Activated T-cell treated with anti-CD3 and anti-CD28 coated beads, Interleukin-2, amount 50 U/mL, for 4 hours (primary cell): ENCODE data around the gene UBTD1. TPM values are rescaled to one million over a fixed set of nuclear protein-coding genes. Genes with fewer than 3 reads are reported as not detected.

Experiments
- ATAC-seq, 2 donors: fragments of 200-7000 bp; cut with Tn5 transposase; one replicate each; pipeline ENCODE4 v1.10.0; 2021
- DNase-seq: peaks from one replicate; pipeline ENCODE4 v3.0.0-alpha.2; 2020
- H3K27me3 Mint-ChIP-seq: one replicate; pipeline ENCODE4 v1.8.0; 2021; ENCODE audit warnings: low read depth, mixed read lengths
- H3K36me3 Mint-ChIP-seq: one replicate; pipeline ENCODE4 v1.8.0; 2022; ENCODE audit warnings: mixed read lengths; ENCODE audit not compliant: insufficient read depth
- H3K4me1 Mint-ChIP-seq: one replicate; pipeline ENCODE4 v1.8.0; 2021; ENCODE audit warnings: low read depth, mixed read lengths
- H3K4me3 Mint-ChIP-seq: one replicate; pipeline ENCODE4 v1.8.0; 2021; ENCODE audit warnings: mild to moderate bottlenecking, moderate library complexity, mixed read lengths
- H3K9me3 Mint-ChIP-seq: one replicate; pipeline ENCODE4 v1.8.0; 2021; ENCODE audit warnings: mixed read lengths
- total RNA-seq, 3 donors: library from RNA; stranded (reverse); gene quantifications; one replicate each; pipeline ENCODE4 v1.2.1, GENCODE V29; 2021

UBTD1 gene
- total RNA-seq, 3 donors from 2014 or later = 2.0 to 3.0 (median 2.8) TPM

DNA sequence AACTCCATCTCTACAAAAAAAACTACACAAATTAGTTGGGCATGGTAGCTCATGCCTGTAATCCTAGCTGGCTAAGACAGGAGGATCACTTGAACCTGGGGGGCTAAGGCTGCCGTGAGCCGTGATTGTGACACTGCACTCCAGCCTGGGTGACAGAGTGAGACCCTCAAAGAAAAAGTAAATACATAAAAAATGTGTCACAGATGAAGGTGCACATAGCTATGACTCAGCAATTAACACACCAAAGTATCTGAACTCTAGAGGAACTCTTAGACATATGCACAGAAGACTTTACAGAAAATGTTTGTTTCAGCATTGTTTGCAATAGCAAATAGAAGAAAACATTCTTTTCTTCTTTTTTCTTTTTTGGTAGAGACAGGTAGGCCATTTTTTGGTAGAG, 99.1 kb downstream of the UBTD1 start:
- H3K36me3 Mint-ChIP-seq = no peaks in the 10 kb centered on the region
- no peaks in the 10 kb centered on the region for H3K27me3 Mint-ChIP-seq
- no peaks in the 10 kb centered on the region for H3K9me3 Mint-ChIP-seq
- no peak overlapping the region for H3K4me3 Mint-ChIP-seq
- no peak for ATAC-seq
- DNase-seq = no peak
- no peaks in the 10 kb centered on the region for H3K4me1 Mint-ChIP-seq

DNA sequence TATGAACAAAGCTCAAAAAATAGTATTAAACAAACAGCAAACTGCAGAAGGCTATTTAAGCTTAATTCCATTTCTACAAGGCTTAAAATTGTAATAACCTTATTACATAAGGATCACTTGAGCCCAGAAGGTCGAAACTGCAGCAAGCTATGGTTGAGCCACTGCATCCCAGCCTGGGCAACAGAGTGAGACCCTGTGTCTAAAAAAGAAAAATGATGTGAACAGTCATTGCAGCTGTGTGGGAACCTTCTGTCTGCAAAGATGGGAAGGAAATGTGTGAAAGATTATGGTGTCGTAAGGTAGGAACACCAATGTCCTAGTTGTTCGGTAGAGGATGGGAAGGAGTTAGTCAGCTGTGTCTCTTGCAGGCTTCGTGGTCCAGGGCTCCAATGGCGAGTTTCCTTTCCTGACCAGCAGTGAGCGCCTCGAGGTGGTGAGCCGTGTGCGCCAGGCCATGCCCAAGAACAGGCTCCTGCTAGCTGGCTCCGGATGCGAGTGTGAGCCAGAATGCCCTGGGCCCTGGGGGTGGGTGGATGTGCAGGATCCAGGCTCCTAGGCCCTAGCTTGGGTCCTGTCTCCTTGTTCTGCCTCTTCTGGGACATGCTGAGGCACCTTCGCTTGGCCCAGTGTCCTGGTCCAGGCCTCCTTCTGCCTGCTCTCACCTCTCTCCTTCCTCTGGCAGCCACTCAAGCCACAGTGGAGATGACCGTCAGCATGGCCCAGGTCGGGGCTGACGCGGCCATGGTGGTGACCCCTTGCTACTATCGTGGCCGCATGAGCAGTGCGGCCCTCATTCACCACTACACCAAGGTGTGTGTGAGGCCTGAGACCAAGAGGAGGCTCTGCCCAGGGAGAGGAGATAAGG, 99.9 kb downstream of the UBTD1 start:
- Mint-ChIP-seq H3K4me1 (no peaks in the 10 kb centered on the region), H3K4me3 (no peak overlapping the region), H3K36me3 (no peaks in the 10 kb centered on the region), H3K9me3 (no peaks in the 10 kb centered on the region), H3K27me3 (no peaks in the 10 kb centered on the region)
- DNase-seq (no peak), ATAC-seq (no peak)

GRCh38 chr10:97599272-97599619, 100.5 kb downstream of the UBTD1 start:
- no peaks in the 10 kb centered on the region for H3K9me3 Mint-ChIP-seq
- DNase-seq = no peak
- H3K4me3 Mint-ChIP-seq = no peak overlapping the region
- no peaks in the 10 kb centered on the region for H3K27me3 Mint-ChIP-seq
- ATAC-seq = no peak
- no peaks in the 10 kb centered on the region for H3K4me1 Mint-ChIP-seq
- H3K36me3 Mint-ChIP-seq = no peaks in the 10 kb centered on the region

- H3K4me3 Mint-ChIP-seq = no peak overlapping the region
- no peak for ATAC-seq
- no peaks in the 10 kb centered on the region for H3K27me3 Mint-ChIP-seq
These were observed 101.9 kb downstream of the UBTD1 start for GRCh38 chr10:97600616-97601015.

DNA sequence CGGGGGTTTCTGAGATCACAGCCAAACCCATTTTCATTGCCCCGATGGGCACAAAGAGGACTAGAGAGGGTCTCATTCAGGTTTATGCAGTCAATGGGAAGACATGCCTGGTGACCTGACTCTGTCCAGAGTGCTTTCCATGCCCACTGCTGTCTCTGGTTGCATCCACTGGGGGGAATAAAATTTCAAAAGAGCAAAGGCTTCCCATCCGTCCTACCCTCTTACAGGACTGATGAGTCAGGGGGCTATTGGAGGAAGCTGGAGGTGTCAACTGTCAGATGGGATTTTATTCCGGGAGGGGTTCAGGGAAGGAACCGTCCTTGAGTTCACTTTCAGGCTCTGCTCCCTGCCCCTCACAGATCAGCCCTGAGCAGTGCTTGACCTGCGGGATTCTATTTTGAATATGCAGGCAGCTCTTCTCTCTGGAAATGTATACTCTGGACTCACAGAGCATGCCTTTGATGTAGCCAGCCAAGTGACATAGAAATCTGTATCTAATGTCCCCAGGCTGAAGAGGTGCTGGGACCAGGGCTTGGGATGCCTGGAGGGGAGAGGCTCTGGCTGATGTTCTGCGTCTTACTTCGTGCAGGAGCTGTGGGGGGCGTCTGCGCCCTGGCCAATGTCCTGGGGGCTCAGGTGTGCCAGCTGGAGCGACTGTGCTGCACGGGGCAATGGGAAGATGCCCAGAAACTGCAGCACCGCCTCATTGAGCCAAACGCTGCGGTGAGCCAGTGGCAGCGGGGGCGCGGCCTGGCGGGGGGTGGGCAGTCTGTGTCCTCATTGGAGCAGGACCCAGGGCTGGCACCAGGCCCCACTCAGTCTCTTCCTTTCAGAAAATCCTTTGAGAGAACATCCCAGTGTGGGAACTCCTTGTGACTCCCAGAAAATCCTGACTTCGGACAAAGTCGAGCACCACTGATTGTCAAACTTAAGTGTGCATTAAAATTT, 102.8 kb downstream of the UBTD1 start:
- ATAC-seq (no peak), DNase-seq (no peak)
- no peak overlapping the region for H3K4me3 Mint-ChIP-seq
- no peaks in the 10 kb centered on the region for H3K36me3 Mint-ChIP-seq
- H3K4me1 Mint-ChIP-seq = no peaks in the 10 kb centered on the region
- H3K9me3 Mint-ChIP-seq = no peaks in the 10 kb centered on the region
- no peaks in the 10 kb centered on the region for H3K27me3 Mint-ChIP-seq

More at GRCh38 chr10:97600616-97601015, 101.9 kb downstream of the UBTD1 start:
- DNase-seq = no peak
- no peaks in the 10 kb centered on the region for H3K4me1 Mint-ChIP-seq
- H3K36me3 Mint-ChIP-seq = no peaks in the 10 kb centered on the region
- H3K9me3 Mint-ChIP-seq = no peaks in the 10 kb centered on the region

- no peak for DNase-seq
- H3K4me3 Mint-ChIP-seq = no peak overlapping the region
- ATAC-seq = no peak
- H3K27me3 Mint-ChIP-seq = no peaks in the 10 kb centered on the region
- no peaks in the 10 kb centered on the region for H3K9me3 Mint-ChIP-seq
- H3K4me1 Mint-ChIP-seq = no peaks in the 10 kb centered on the region
- no peaks in the 10 kb centered on the region for H3K36me3 Mint-ChIP-seq
These were observed 108.4 kb downstream of the UBTD1 start for GRCh38 chr10:97607095-97607636.

DNA sequence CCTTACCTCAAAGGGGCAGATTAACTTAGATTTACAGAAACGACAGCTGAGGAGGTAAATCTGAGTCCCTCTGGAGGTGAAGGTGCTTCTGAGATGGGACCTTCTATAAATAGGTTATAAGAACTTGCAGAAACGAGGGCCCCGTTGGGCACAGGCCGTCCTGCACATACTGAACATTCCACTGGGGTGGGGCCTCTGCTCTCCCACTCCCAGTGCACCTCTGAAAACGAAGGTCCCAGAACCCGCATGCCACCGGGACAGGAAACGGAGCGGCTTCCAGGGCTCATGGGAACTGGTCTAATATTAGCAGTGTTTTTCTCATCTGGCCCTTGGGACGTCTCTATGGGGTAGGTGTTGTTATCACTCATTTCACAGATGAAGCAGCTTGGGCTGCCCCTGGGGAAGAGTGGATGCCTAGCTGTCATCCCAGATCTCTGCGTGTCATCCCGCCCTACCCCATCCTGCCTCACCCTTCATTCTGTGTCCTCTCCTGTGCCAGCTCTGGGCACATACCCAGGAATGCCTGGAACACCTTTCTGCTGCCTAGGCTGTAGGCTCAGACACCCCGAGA, 110.4 kb downstream of the UBTD1 start:
- Mint-ChIP-seq H3K4me1 (no peaks in the 10 kb centered on the region), H3K27me3 (no peaks in the 10 kb centered on the region), H3K36me3 (no peaks in the 10 kb centered on the region), H3K9me3 (no peaks in the 10 kb centered on the region), H3K4me3 (no peak overlapping the region)
- no peak for ATAC-seq
- DNase-seq = no peak

DNA sequence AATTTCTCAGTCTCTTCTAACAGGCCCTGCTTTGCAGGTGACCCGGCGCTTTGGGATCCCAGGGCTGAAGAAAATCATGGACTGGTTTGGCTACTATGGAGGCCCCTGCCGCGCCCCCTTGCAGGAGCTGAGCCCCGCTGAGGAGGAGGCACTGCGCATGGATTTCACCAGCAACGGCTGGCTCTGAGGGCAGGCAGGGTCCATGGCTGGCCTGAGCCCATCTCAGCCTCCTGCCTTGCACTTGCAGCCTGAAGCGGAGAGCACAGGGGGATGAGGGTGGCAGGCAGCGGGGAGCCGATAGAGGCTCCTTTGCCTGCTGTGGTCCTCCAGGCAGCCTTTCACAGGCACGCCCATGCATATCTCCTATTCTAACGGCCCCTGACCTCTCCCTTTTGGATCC, 112.7 kb downstream of the UBTD1 start:
- no peak for ATAC-seq
- Mint-ChIP-seq H3K4me3 (no peak overlapping the region), H3K36me3 (no peaks in the 10 kb centered on the region), H3K9me3 (no peaks in the 10 kb centered on the region), H3K27me3 (no peaks in the 10 kb centered on the region), H3K4me1 (no peaks in the 10 kb centered on the region)
- DNase-seq = no peak

DNA sequence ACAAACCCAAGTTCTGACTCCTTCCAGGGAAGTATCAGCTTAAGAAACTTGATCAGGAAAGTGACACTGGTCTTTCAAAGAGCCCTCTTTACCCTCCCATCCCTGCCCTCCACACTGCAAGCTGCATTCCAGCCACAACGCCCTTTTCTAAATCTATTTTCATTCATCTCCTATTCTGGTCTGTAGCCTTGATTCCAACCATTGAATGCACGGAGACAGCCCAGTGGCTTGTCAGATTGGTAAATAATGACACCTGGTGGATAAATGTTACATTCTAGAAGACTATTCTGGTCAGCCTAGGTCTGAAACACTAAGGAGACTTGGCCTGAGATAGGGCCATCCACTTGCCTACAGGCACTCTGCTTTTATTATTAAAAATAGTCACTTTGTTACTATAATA, 113.7 kb downstream of the UBTD1 start:
- DNase-seq (no peak), ATAC-seq (no peak)
- Mint-ChIP-seq H3K27me3 (no peaks in the 10 kb centered on the region), H3K4me3 (no peak overlapping the region), H3K4me1 (no peaks in the 10 kb centered on the region), H3K36me3 (no peaks in the 10 kb centered on the region), H3K9me3 (no peaks in the 10 kb centered on the region)

DNA sequence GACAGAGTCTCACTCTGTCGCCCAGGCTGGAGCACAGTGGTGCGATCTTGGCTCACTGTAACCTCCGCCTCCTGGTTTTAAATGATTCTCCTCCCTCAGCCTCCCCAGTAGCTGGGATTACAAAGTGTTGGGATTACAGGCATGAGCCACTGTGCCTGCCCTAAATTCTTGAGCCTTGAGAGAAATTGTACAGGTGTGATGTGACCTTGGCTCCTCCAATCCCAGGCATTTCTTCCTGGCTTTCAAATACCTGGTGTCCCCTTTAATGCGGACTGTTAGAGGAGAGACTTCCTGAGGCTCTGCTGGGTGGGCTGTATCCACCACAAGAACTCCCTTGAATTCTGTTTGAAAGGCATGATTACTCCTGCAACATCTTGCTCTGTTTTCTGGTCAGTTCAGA, 119.6 kb downstream of the UBTD1 start:
- Mint-ChIP-seq H3K4me3 (no peak overlapping the region), H3K4me1 (no peaks in the 10 kb centered on the region), H3K27me3 (no peaks in the 10 kb centered on the region), H3K36me3 (no peaks in the 10 kb centered on the region), H3K9me3 (no peaks in the 10 kb centered on the region)
- DNase-seq = no peak
- ATAC-seq = no peak

- no peaks in the 10 kb centered on the region for H3K36me3 Mint-ChIP-seq
- DNase-seq = no peak
- no peaks in the 10 kb centered on the region for H3K4me1 Mint-ChIP-seq
- H3K9me3 Mint-ChIP-seq = no peaks in the 10 kb centered on the region
- no peaks in the 10 kb centered on the region for H3K27me3 Mint-ChIP-seq
- ATAC-seq = no peak
- no peak overlapping the region for H3K4me3 Mint-ChIP-seq
These were observed 120.0 kb downstream of the UBTD1 start for GRCh38 chr10:97618733-97619132.

Other genes with a start within 250 kb of the UBTD1 start
- gene ARHGAP19, start 206.3 kb upstream of the UBTD1 start, total RNA-seq = 10 to 100 TPM in 2 of 3 donors, 1 to 10 TPM in 1; 9.2 to 14.2 (median 10.6) TPM
- gene FRAT1, start 179.7 kb upstream of the UBTD1 start, total RNA-seq = 1 to 10 TPM; 1.6 to 3.2 (median 2.4) TPM
- 10 to 100 TPM in 2 of 3 donors, 1 to 10 TPM in 1; 9.9 to 11.7 (median 11.4) TPM for gene FRAT2, start 164.2 kb upstream of the UBTD1 start, total RNA-seq
- 100 to 1,000 TPM; 218 to 222 (median 218) TPM for gene RRP12, start 97.6 kb upstream of the UBTD1 start, total RNA-seq
- gene PGAM1, start 72.7 kb upstream of the UBTD1 start, total RNA-seq = 1,000 to 10,000 TPM; 1,128 to 1,173 (median 1,167) TPM
- gene EXOSC1, start 52.9 kb upstream of the UBTD1 start, total RNA-seq = 10 to 100 TPM; 60.3 to 72.2 (median 71.9) TPM
- 10 to 100 TPM; 54.3 to 62.9 (median 59.6) TPM for gene ZDHHC16, start 52.7 kb upstream of the UBTD1 start, total RNA-seq
- gene MMS19, start 502 bp upstream of the UBTD1 start, total RNA-seq = 10 to 100 TPM; 77.3 to 87.5 (median 83.4) TPM
- not detected for gene ANKRD2, start 73.9 kb downstream of the UBTD1 start, total RNA-seq
- not detected for gene HOGA1, start 85.5 kb downstream of the UBTD1 start, total RNA-seq
- gene C10orf62, start 90.8 kb downstream of the UBTD1 start, total RNA-seq = not detected
- gene MORN4, start 134.6 kb downstream of the UBTD1 start, total RNA-seq = 1 to 10 TPM; 2.1 to 4.5 (median 2.2) TPM
- 10 to 100 TPM; 12.9 to 16.9 (median 15.7) TPM for gene PI4K2A, start 141.7 kb downstream of the UBTD1 start, total RNA-seq
- 1 to 10 TPM; 1.6 to 2.5 (median 1.8) TPM for gene AVPI1, start 188.3 kb downstream of the UBTD1 start, total RNA-seq
- 1 to 10 TPM; 1.6 to 2.5 (median 1.7) TPM for gene MARVELD1, start 214.8 kb downstream of the UBTD1 start, total RNA-seq
- 10 to 100 TPM; 27.1 to 27.6 (median 27.1) TPM for gene ZFYVE27, start 238.2 kb downstream of the UBTD1 start, total RNA-seq